MM.1S (cell line): Measurements from ENCODE around the gene ACKR2.

Experiments
- DNase-seq: peaks from one replicate; pipeline ENCODE4 v3.0.0-alpha.2; 2015
- H2AFZ ChIP-seq: fragments of 300-600 bp; sonication (generic); 2 replicates; pipeline ENCODE4 v1.6.0; 2016; ENCODE audit warnings: antibody characterized with exemption, low read length
- H3F3A ChIP-seq: fragments of 300-600 bp; sonication (generic); 2 replicates; pipeline ENCODE4 v1.6.1; 2016; ENCODE audit warnings: mild to moderate bottlenecking, antibody characterized with exemption, low read length, moderate library complexity, mixed read lengths; ENCODE audit not compliant: insufficient read depth
- H3K27ac ChIP-seq: fragments of 300-600 bp; sonication (generic); 2 replicates; pipeline ENCODE4 v1.5.1; 2016; ENCODE audit warnings: mild to moderate bottlenecking, low read length
- H3K27me3 ChIP-seq: fragments of 300-600 bp; sonication (generic); replicated peaks from 2 replicates; pipeline ENCODE4 v1.6.0; 2016; ENCODE audit warnings: low read length; ENCODE audit not compliant: insufficient read depth
- H3K36me3 ChIP-seq: fragments of 300-600 bp; sonication (generic); replicated peaks from 2 replicates; pipeline ENCODE4 v1.6.1; 2016; ENCODE audit warnings: mild to moderate bottlenecking, low read length, mixed read lengths; ENCODE audit not compliant: insufficient read depth
- H3K4me1 ChIP-seq: fragments of 300-600 bp; sonication (generic); 2 replicates; pipeline ENCODE4 v1.6.1; 2016; ENCODE audit warnings: low read length, mixed read lengths
- H3K4me2 ChIP-seq: fragments of 300-600 bp; sonication (generic); 2 replicates; pipeline ENCODE4 v1.6.0; 2016; ENCODE audit warnings: low read depth, low read length
- H3K4me3 ChIP-seq: fragments of 300-600 bp; sonication (generic); 2 replicates; pipeline ENCODE4 v1.5.1; 2016; ENCODE audit warnings: low read length, mixed read lengths
- H3K79me2 ChIP-seq: fragments of 300-600 bp; sonication (generic); 2 replicates; pipeline ENCODE4 v1.6.1; 2016; ENCODE audit warnings: mixed run types, low read length, mixed read lengths
- H3K9ac ChIP-seq: fragments of 300-600 bp; sonication (generic); 2 replicates; pipeline ENCODE4 v1.6.1; 2016; ENCODE audit warnings: low read length, mixed read lengths
- H3K9me2 ChIP-seq: fragments of 300-600 bp; sonication (generic); replicated peaks from 2 replicates; pipeline ENCODE4 v1.6.1; 2016; ENCODE audit warnings: mild to moderate bottlenecking, low read length, mixed read lengths; ENCODE audit not compliant: insufficient read depth
- H3K9me3 ChIP-seq: fragments of 300-600 bp; sonication (generic); replicated peaks from 2 replicates; pipeline ENCODE4 v1.6.1; 2016; ENCODE audit warnings: mild to moderate bottlenecking, low read length, mixed read lengths; ENCODE audit not compliant: insufficient read depth
- H4K20me1 ChIP-seq: fragments of 300-600 bp; sonication (generic); 2 replicates; pipeline ENCODE4 v1.6.1; 2016; ENCODE audit warnings: mild to moderate bottlenecking, low read length, moderate library complexity, mixed read lengths; ENCODE audit not compliant: insufficient read depth
- CTCF ChIP-seq: fragments of 300-600 bp; sonication (generic); IDR thresholded peaks from 2 replicates; pipeline ENCODE4 v1.5.1; 2016; ENCODE audit warnings: antibody characterized with exemption, low read length, mixed read lengths
- EZH2 ChIP-seq: fragments of 300-600 bp; sonication (generic); optimal IDR thresholded peaks from 2 replicates; pipeline ENCODE3; 2017; ENCODE audit warnings: low read depth, mild to moderate bottlenecking, antibody characterized with exemption, low read length, mixed read lengths
- EZH2phosphoT487 ChIP-seq: fragments of 300-600 bp; sonication (generic); IDR thresholded peaks from 2 replicates; pipeline ENCODE4 v1.6.1; 2018; ENCODE audit warnings: antibody characterized with exemption, low read length

Gene ACKR2

GRCh38 chr3:42901073-42901415, 91.8 kb downstream of the ACKR2 start:
- H3K4me1 ChIP-seq = no peaks in the 10 kb centered on the region
- DNase-seq = no peak
- H3K9me2 ChIP-seq = no peaks in the 10 kb centered on the region
- H3K9ac ChIP-seq = no peak overlapping the region
- H3F3A ChIP-seq = no peaks in the 10 kb centered on the region
- no peaks in the 10 kb centered on the region for H3K79me2 ChIP-seq
- H2AFZ ChIP-seq = no peak overlapping the region
- no peak overlapping the region for H3K27ac ChIP-seq
- no peak overlapping the region for H3K4me3 ChIP-seq
- TF ChIP-seq EZH2 (no peak), EZH2phosphoT487 (no peak), CTCF (no peak)
- no peak overlapping the region for H3K4me2 ChIP-seq
- H3K36me3 ChIP-seq = no peaks in the 10 kb centered on the region
- H3K9me3 ChIP-seq = no peaks in the 10 kb centered on the region
- H4K20me1 ChIP-seq = no peaks in the 10 kb centered on the region
- H3K27me3 ChIP-seq = no peaks in the 10 kb centered on the region

- H3K9ac ChIP-seq = no peak overlapping the region
- no peak for TF ChIP-seq CTCF
- no peak for TF ChIP-seq EZH2
- no peak for TF ChIP-seq EZH2phosphoT487
- no peaks in the 10 kb centered on the region for H3F3A ChIP-seq
- H4K20me1 ChIP-seq = no peaks in the 10 kb centered on the region
- no peaks in the 10 kb centered on the region for H3K79me2 ChIP-seq
- no peaks in the 10 kb centered on the region for H3K9me3 ChIP-seq
- no peak for DNase-seq
- no peaks in the 10 kb centered on the region for H3K27me3 ChIP-seq
- no peaks in the 10 kb centered on the region for H3K4me1 ChIP-seq
- H3K36me3 ChIP-seq = no peaks in the 10 kb centered on the region
- H3K9me2 ChIP-seq = no peaks in the 10 kb centered on the region
- no peak overlapping the region for H2AFZ ChIP-seq
- no peak overlapping the region for H3K4me3 ChIP-seq
- no peak overlapping the region for H3K27ac ChIP-seq
- no peak overlapping the region for H3K4me2 ChIP-seq
These were observed 93.0 kb downstream of the ACKR2 start for GRCh38 chr3:42902257-42902656.

- Histone ChIP-seq H3K27ac (no peak overlapping the region), H4K20me1 (no peaks in the 10 kb centered on the region), H3K9me3 (no peaks in the 10 kb centered on the region), H3K79me2 (no peaks in the 10 kb centered on the region), H3K9ac (no peak overlapping the region), H3F3A (no peaks in the 10 kb centered on the region), H3K27me3 (no peaks in the 10 kb centered on the region), H3K4me3 (no peak overlapping the region), H3K9me2 (no peaks in the 10 kb centered on the region), H3K36me3 (no peaks in the 10 kb centered on the region), H3K4me2 (no peak overlapping the region), H3K4me1 (no peaks in the 10 kb centered on the region), H2AFZ (no peak overlapping the region)
- DNase-seq = no peak
- no peak for TF ChIP-seq EZH2
- no peak for TF ChIP-seq CTCF
- no peak for TF ChIP-seq EZH2phosphoT487
These were observed 94.8 kb downstream of the ACKR2 start for GRCh38 chr3:42904076-42904475.

- Histone ChIP-seq H3K4me2 (no peak overlapping the region), H3K27ac (no peak overlapping the region), H3K79me2 (no peaks in the 10 kb centered on the region), H3K4me3 (no peak overlapping the region), H3K9me2 (no peaks in the 10 kb centered on the region), H3K9ac (no peak overlapping the region), H2AFZ (no peak overlapping the region), H3F3A (no peaks in the 10 kb centered on the region), H4K20me1 (no peaks in the 10 kb centered on the region), H3K9me3 (no peaks in the 10 kb centered on the region), H3K27me3 (no peaks in the 10 kb centered on the region), H3K36me3 (no peaks in the 10 kb centered on the region), H3K4me1 (no peaks in the 10 kb centered on the region)
- DNase-seq = no peak
- TF ChIP-seq EZH2phosphoT487 (no peak), CTCF (no peak), EZH2 (no peak)
These were observed 96.5 kb downstream of the ACKR2 start for GRCh38 chr3:42905740-42906069.
